Thyroid gland (tissue), 4 donors: ENCODE measurements around the gene TACR2. TPM values are rescaled to one million over a fixed set of nuclear protein-coding genes. Genes with fewer than 3 reads are reported as not detected.
A peak's percentile ranks its signal among the peaks of the same experiment; 100 is the strongest.

Source experiments
- DNase-seq, 2 donors: peaks; one replicate each; pipeline ENCODE4 v3.0.0-alpha.2; 2019
- H3K27ac ChIP-seq, 3 donors: fragments of 200-600 bp; sonication (generic); 1 replicate in 2 of 3; 2 replicates in 1 of 3; pipeline ENCODE4 v1.5.1; 2016 to 2019; ENCODE audit warnings: mild to moderate bottlenecking in 1 of 3, moderate library complexity in 1 of 3
- H3K27me3 ChIP-seq: fragments of 200-600 bp; sonication (generic); one replicate; pipeline ENCODE4 v1.5.1; 2019
- H3K36me3 ChIP-seq, 2 donors: fragments of 200-600 bp; sonication (generic); one replicate each; pipeline ENCODE4 v1.5.1; 2016 to 2019
- H3K4me1 ChIP-seq, 2 donors: fragments of 200-600 bp; sonication (generic); one replicate each; pipeline ENCODE4 v1.5.1; 2017 to 2019
- H3K4me3 ChIP-seq, 3 donors: fragments of 200-600 bp; sonication (generic); replicated peaks in 1 of 3; 1 replicate in 2 of 3; 2 replicates in 1 of 3; pipeline ENCODE4 v1.5.1; 2016; ENCODE audit warnings: mild to moderate bottlenecking in 1 of 3
- H3K9me3 ChIP-seq: fragments of 200-600 bp; sonication (generic); one replicate; pipeline ENCODE4 v1.5.1; 2017
- POLR2A ChIP-seq, 2 donors: fragments of 450-650 bp; IDR thresholded peaks; one replicate each; pipeline ENCODE4 v1.6.1; 2017; ENCODE audit warnings: antibody characterized with exemption in 2 of 2, mild to moderate bottlenecking in 2 of 2, moderate library complexity in 1 of 2
- WGBS, 2 donors: methylation state at CpG; one replicate each; pipeline ENCODE4 v1.1.5; 2017; 5-methylcytosine and 5-hydroxymethylcytosine counted together
- intact Hi-C: fragments of 100-400 bp; cut with DNase I; formaldehyde crosslinking; loops from one replicate; pipeline ENCODE4 v1.15.1; 2023
- total RNA-seq, 4 donors: library from RNA; depleted of rRNA; stranded (reverse); fragments of >200 nt; gene quantifications; one replicate each; pipeline ENCODE4 v1.2.3, GENCODE V29; 2016
- TF ChIP-seq, protein P1 (sequence below), 6 experiments: fragments of 200-600 bp in 3 of 6; fragments of 450-650 bp in 3 of 6; sonication (generic) in 3 of 6; IDR thresholded peaks; one replicate each; pipeline ENCODE4 v1.5.1; 2016 to 2019; ENCODE audit warnings: antibody characterized with exemption in 6 of 6, mild to moderate bottlenecking in 2 of 6, inconsistent platforms in 1 of 6, moderate library complexity in 1 of 6

The TACR2 gene
- total RNA-seq, 4 donors from 2014 or later: not detected

DNA sequence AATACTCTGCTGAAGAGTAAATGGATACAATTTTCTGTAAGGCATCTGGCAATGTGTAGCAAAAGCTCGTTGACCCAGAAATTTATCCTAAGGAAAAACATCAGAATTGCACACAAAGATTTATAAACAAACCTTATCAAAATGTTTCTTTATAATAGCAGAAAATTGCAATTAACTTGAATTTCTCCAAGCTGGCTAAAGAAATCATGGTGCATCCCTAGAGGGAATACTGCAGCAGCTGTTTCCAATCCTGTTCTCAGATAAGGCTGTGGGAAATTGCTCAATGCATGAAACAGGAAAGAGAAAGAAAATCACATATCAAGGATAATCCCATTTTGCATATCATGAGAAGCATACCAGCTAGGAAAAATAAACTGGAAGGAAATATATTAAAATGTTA lies 18.7 kb downstream of the TACR2 start:
- WGBS, 2 donors: 70 to 90% methylated on average over 1 of the region's 1 CpG
- H3K36me3 ChIP-seq: peaks cover 55 to 56% of the 10 kb centered on the region in 2 donors
- no peak for DNase-seq

GRCh38 chr10:69394020-69394419 lies 22.7 kb downstream of the TACR2 start:
- H3K27ac ChIP-seq: peak overlapping the region; percentile 24 to 75 (median 44)
- H3K4me3 ChIP-seq: no peak overlapping the region
- peak in 1 of 2 donors; percentile 50 for DNase-seq
- H3K27me3 ChIP-seq: no peaks in the 10 kb centered on the region
- TF ChIP-seq POLR2A (IDR thresholded peaks at IDR 0.05): no peak
- TF ChIP-seq, protein P1, sequence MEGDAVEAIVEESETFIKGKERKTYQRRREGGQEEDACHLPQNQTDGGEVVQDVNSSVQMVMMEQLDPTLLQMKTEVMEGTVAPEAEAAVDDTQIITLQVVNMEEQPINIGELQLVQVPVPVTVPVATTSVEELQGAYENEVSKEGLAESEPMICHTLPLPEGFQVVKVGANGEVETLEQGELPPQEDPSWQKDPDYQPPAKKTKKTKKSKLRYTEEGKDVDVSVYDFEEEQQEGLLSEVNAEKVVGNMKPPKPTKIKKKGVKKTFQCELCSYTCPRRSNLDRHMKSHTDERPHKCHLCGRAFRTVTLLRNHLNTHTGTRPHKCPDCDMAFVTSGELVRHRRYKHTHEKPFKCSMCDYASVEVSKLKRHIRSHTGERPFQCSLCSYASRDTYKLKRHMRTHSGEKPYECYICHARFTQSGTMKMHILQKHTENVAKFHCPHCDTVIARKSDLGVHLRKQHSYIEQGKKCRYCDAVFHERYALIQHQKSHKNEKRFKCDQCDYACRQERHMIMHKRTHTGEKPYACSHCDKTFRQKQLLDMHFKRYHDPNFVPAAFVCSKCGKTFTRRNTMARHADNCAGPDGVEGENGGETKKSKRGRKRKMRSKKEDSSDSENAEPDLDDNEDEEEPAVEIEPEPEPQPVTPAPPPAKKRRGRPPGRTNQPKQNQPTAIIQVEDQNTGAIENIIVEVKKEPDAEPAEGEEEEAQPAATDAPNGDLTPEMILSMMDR (IDR thresholded peaks at IDR 0.05): no peak
- 86 to 90% methylated on average over 1 of the region's 1 CpG for WGBS, 2 donors
- intact Hi-C loops: loop anchor here (2.0 to 5.0 kb wide), 2 partner anchors 77 to 153 kb away; no protein-coding TSS in a partner anchor
- H3K4me1 ChIP-seq: peaks cover 30 to 38% of the 10 kb centered on the region in 2 donors
- H3K9me3 ChIP-seq: no peaks in the 10 kb centered on the region
- H3K36me3 ChIP-seq: peaks cover 29 to 32% of the 10 kb centered on the region in 2 donors

More for the DNA sequence above, 18.7 kb downstream of the TACR2 start:
- TF ChIP-seq, protein P1 (IDR thresholded peaks at IDR 0.05): no peak
- no peak for TF ChIP-seq POLR2A (IDR thresholded peaks at IDR 0.05)
- Histone ChIP-seq H3K9me3 (no peaks in the 10 kb centered on the region), H3K4me1 (peaks cover 0 to 5% of the 10 kb centered on the region in 2 donors), H3K27me3 (no peaks in the 10 kb centered on the region), H3K27ac (no peak overlapping the region), H3K4me3 (no peak overlapping the region)
- intact Hi-C loops: no loop called here

DNA sequence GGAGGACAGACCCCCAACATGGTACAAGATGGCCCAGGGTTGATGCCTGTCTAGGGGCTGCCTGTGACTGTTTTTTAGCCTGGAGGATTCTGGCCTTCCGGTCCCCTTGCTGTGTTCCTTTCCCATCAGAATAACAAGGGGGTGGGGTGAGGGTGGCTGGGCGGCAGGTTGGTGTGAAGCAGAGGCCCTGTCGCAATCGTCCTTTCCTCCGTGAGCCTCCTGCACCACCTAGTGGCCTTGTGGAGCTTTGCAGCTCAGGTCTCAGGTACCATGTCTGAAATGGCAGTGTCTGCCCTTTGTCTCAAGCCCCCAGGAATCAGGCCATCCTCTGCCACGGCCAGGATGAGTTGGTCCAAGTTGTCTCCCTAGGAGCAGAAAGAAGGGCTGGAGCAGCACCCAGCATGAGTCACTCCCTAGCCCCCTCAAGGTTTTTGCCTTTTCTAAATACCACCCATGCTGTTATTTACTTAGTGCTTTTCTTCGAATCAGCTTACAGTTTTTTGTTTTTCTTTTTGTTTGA lies 24.2 kb downstream of the TACR2 start:
- H3K4me1 ChIP-seq: peaks cover 31 to 39% of the 10 kb centered on the region in 2 donors
- intact Hi-C loops: loop anchor here (5.0 kb wide), 1 partner anchor 75 kb away; no protein-coding TSS in a partner anchor
- H3K27ac ChIP-seq: peak overlapping the region; percentile 68 to 87 (median 75)
- no peaks in the 10 kb centered on the region for H3K9me3 ChIP-seq
- peaks cover 22 to 34% of the 10 kb centered on the region in 2 donors for H3K36me3 ChIP-seq
- no peaks in the 10 kb centered on the region for H3K27me3 ChIP-seq
- DNase-seq: peak; percentile 92 to 93
- TF ChIP-seq, protein P1 (IDR thresholded peaks at IDR 0.05): peak; percentile 94 to 99 (median 97)
- no peak for TF ChIP-seq POLR2A (IDR thresholded peaks at IDR 0.05)
- H3K4me3 ChIP-seq: no peak overlapping the region
- WGBS, 2 donors: 17 to 41% methylated on average over 2 to 6 of the region's 7 CpGs

DNA sequence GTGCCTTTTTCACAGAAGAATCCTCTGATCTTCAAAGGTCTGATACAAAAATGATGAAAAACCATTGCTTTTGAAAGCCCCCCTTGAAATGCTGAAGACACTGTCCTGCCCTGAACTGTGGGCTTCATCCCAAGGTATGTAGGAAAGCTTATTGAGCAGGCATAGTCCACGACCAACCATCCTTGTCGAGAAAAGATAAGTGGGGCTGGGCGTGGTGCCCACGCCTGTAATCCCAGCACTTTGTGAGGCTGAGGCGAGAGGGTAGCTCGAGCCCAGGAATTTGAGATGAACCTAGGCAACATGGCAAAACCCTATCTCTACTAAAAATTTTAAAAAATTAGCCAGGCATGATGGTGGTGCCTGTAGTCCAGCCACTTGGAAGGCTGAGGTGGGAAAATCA lies 25.6 kb downstream of the TACR2 start:
- peak overlapping the region; percentile 75 to 87 (median 87) for H3K27ac ChIP-seq
- H3K27me3 ChIP-seq: no peaks in the 10 kb centered on the region
- no peak overlapping the region for H3K4me3 ChIP-seq
- peak; percentile 95 for DNase-seq
- peaks cover 12 to 44% of the 10 kb centered on the region in 2 donors for H3K36me3 ChIP-seq
- TF ChIP-seq, protein P1 (IDR thresholded peaks at IDR 0.05): no peak
- intact Hi-C loops: loop anchor here (5.0 kb wide), 1 partner anchor 74 kb away; no protein-coding TSS in a partner anchor
- H3K9me3 ChIP-seq: no peaks in the 10 kb centered on the region
- 33 to 49% methylated on average over 6 of the region's 6 CpGs for WGBS, 2 donors
- peaks cover 38 to 39% of the 10 kb centered on the region in 2 donors for H3K4me1 ChIP-seq

GRCh38 chr10:69389827-69390490 lies 26.8 kb downstream of the TACR2 start:
- Histone ChIP-seq H3K4me3 (no peak overlapping the region), H3K27ac (peak overlapping the region; percentile 75 to 87 (median 87)), H3K36me3 (peaks cover 7 to 44% of the 10 kb centered on the region in 2 donors), H3K9me3 (no peaks in the 10 kb centered on the region), H3K4me1 (peaks cover 46% of the 10 kb centered on the region in 2 donors), H3K27me3 (no peaks in the 10 kb centered on the region)
- WGBS, 2 donors: 45 to 48% methylated on average over 6 to 8 of the region's 8 CpGs
- intact Hi-C loops: loop anchor here (5.0 kb wide), 2 partner anchors 58 to 73 kb away; no protein-coding TSS in a partner anchor
- peak; percentile 84 to 87 for DNase-seq
- TF ChIP-seq POLR2A (IDR thresholded peaks at IDR 0.05): peak in 1 of 2 donors; percentile 15
- TF ChIP-seq, protein P1 (IDR thresholded peaks at IDR 0.05): no peak
